K562 (cell line): ENCODE measurements around the gene RASSF7. TPM values are rescaled to one million over a fixed set of nuclear protein-coding genes. Genes with fewer than 3 reads are reported as not detected.

ENCODE experiments used
- BCL6 ChIP-seq: fragments of 250-450 bp; sonication (Bioruptor Pico); IDR thresholded peaks from 2 replicates; pipeline ENCODE4 v1.4.0; 2020
- FOXJ3 ChIP-seq: sonication (generic); formaldehyde crosslinking; IDR thresholded peaks from 2 replicates; pipeline ENCODE4 v1.4.0; 2020; ENCODE audit warnings: mild to moderate bottlenecking, missing genetic modification reagents
- FUS ChIP-seq: fragments of 200-400 bp; formaldehyde crosslinking; optimal IDR thresholded peaks from 2 replicates; pipeline ENCODE3; 2017; ENCODE audit warnings: low read depth, low read length
- GATAD2B ChIP-seq: fragments of 450-650 bp; IDR thresholded peaks from 2 replicates; pipeline ENCODE4 v1.6.1; 2017; ENCODE audit warnings: mild to moderate bottlenecking, borderline replicate concordance
- GTF2A2 ChIP-seq: IDR thresholded peaks from 2 replicates; pipeline ENCODE4 v1.6.1; 2016; ENCODE audit warnings: mild to moderate bottlenecking, missing genetic modification characterization, missing compliant biosample characterization
- ILK ChIP-seq: fragments of 450-650 bp; IDR thresholded peaks from 2 replicates; pipeline ENCODE4 v1.6.1; 2016; ENCODE audit warnings: missing genetic modification characterization, low read depth, mild to moderate bottlenecking, missing compliant biosample characterization, moderate library complexity, borderline replicate concordance
- KDM1A ChIP-seq, 2 experiments: fragments of 450-650 bp; IDR thresholded peaks; 2 replicates each; pipeline ENCODE4 v1.6.1; 2016; ENCODE audit warnings: mild to moderate bottlenecking in 2 of 2
- NR2F6 ChIP-seq: fragments of 450-650 bp; formaldehyde crosslinking; IDR thresholded peaks from 2 replicates; pipeline ENCODE4 v1.4.0; 2020; ENCODE audit warnings: mild to moderate bottlenecking
- PCBP1 ChIP-seq: fragments of 200-400 bp; formaldehyde crosslinking; IDR thresholded peaks from 2 replicates; pipeline ENCODE4 v1.6.1; 2018; ENCODE audit warnings: mild to moderate bottlenecking, low read depth, low read length; ENCODE audit not compliant: poor library complexity, severe bottlenecking
- POLR2AphosphoS2 ChIP-seq: IDR thresholded peaks from 2 replicates; pipeline ENCODE4 v1.6.1; 2012; ENCODE audit warnings: low read length, improper control_type of control experiment
- PTBP1 ChIP-seq: fragments of 200-400 bp; formaldehyde crosslinking; IDR thresholded peaks from 2 replicates; pipeline ENCODE4 v1.6.1; 2017; ENCODE audit warnings: low read depth, low read length
- RHOXF2B ChIP-seq: fragments of 250-450 bp; sonication (Bioruptor Pico); conservative IDR thresholded peaks from 2 replicates; pipeline ENCODE4 v1.5.1; 2021
- SMARCA5 ChIP-seq: fragments of 450-650 bp; IDR thresholded peaks from 2 replicates; pipeline ENCODE4 v1.6.1; 2016
- ZC3H4 ChIP-seq: sonication (generic); formaldehyde crosslinking; IDR thresholded peaks from 2 replicates; pipeline ENCODE4 v1.9.0; 2021; ENCODE audit warnings: missing genetic modification reagents, borderline replicate concordance
- ZNF143 ChIP-seq: sonication (generic); formaldehyde crosslinking; IDR thresholded peaks from 2 replicates; pipeline ENCODE4 v1.9.0; 2022; ENCODE audit warnings: mild to moderate bottlenecking, missing genetic modification reagents
- ZNF507 ChIP-seq: conservative IDR thresholded peaks from 2 replicates; pipeline ENCODE4 v1.6.1; 2017; ENCODE audit warnings: missing genetic modification characterization, missing compliant biosample characterization
- ZNF766 ChIP-seq: fragments of 200-800 bp; sonication (Bioruptor generic); conservative IDR thresholded peaks from 2 replicates; pipeline ENCODE4 v1.6.1; 2016; ENCODE audit warnings: missing genetic modification characterization, missing compliant biosample characterization
- polyA plus RNA-seq, 8 experiments: library from polyadenylated mRNA; depleted of rRNA in 4 of 8; stranded (reverse) in 5 of 8; unstranded in 3 of 8; fragments of >200 nt; fragmentation: Nextera tagmentation in 2 of 8; fragmentation: Illumina TruSeq in 1 of 8; extraction: Ambion mirVana in 2 of 8; extraction: Trizol in 1 of 8; gene quantifications; 2 replicates each; pipeline versions ENCODE4 v1.2.1 to v1.2.3, GENCODE V29; 2011 to 2014; ENCODE audit warnings: inconsistent platforms in 1 of 8, missing spikeins in 1 of 8
- total RNA-seq, 7 experiments: library from RNA; depleted of rRNA in 6 of 7; stranded (reverse); fragments of >200 nt in 6 of 7; fragmentation: Illumina TruSeq in 2 of 7; extraction: Trizol in 2 of 7; gene quantifications; 2 replicates each; pipeline versions ENCODE4 v1.2.1 to v1.2.3, GENCODE V29; 2011 to 2021; ENCODE audit warnings: low replicate concordance in 1 of 7
- TF ChIP-seq, protein P1 (sequence below): fragments of 450-650 bp; formaldehyde crosslinking; IDR thresholded peaks from 2 replicates; pipeline ENCODE4 v1.4.0; 2022; ENCODE audit warnings: missing genetic modification characterization
- TF ChIP-seq, protein P2 (sequence below): sonication (generic); formaldehyde crosslinking; IDR thresholded peaks from 2 replicates; pipeline ENCODE4 v1.5.0; 2020; ENCODE audit warnings: missing genetic modification reagents
- TF ChIP-seq, protein P3 (sequence below): fragments of 250-450 bp; sonication (Bioruptor Pico); IDR thresholded peaks from 2 replicates; pipeline ENCODE4 v1.5.0; 2020; ENCODE audit warnings: mild to moderate bottlenecking, borderline replicate concordance
- TF ChIP-seq, protein P4 (sequence below): fragments of 450-650 bp; IDR thresholded peaks from 2 replicates; pipeline ENCODE4 v1.6.1; 2017; ENCODE audit warnings: antibody characterized with exemption, mild to moderate bottlenecking

RASSF7 gene
- total and polyA plus RNA-seq, 9 of the 15 experiments (the other 6 are each of a cell fraction or from before 2014, with no cell fraction given) = 0.41 to 45.2 (median 18.6) TPM

DNA sequence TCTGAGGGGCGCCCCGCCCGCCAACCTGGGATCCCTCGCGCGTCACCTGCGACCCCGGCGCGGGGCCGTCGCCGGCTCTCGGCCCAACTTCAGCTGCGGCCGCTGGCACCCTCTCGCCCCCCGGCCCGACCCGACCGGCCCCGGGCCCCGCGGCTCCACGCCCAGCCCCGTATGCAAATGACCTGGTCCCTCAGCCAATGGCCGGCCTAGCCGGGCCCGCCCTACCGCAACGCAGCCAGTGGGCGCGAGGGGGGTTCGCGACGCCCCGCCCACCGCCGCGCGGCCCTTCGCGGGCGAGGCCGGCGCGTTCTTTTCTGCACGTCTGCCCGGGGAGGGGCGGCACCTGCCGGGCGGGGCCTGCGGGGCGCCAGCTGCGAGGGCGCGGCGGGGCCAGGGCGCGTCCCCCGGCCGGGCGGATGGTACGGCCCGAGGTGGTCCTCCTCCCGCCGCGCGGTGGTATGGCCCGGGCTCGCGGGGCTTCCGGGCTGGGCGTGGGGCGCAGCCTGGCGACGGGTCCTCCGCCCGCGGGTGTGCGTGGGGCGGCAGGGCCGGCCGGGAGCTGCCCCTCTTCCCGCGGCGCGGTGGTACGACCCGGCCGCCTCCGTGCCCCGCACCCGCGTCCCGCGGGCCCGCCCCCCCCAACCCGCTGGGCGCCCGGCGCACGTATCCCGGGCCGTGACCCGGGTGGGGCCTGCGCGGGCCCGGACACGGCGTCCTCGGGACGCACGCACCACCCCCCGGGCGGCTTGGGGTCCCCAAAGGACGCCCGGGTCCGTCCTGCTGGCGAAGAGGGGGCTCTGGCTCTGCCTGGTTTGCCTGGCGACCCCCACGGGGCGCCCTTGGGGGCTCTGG is 7.8 kb downstream of the RASSF7 start (continued):
- TF ChIP-seq, protein P1, sequence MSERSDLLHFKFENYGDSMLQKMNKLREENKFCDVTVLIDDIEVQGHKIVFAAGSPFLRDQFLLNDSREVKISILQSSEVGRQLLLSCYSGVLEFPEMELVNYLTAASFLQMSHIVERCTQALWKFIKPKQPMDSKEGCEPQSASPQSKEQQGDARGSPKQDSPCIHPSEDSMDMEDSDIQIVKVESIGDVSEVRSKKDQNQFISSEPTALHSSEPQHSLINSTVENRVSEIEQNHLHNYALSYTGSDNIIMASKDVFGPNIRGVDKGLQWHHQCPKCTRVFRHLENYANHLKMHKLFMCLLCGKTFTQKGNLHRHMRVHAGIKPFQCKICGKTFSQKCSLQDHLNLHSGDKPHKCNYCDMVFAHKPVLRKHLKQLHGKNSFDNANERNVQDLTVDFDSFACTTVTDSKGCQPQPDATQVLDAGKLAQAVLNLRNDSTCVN (CRISPR knock-in tag) = no peak
- TF ChIP-seq ZC3H4 (CRISPR knock-in tag) (no peak), FUS (no peak), PCBP1 (peak; percentile 36), RHOXF2B (no peak), FOXJ3 (CRISPR knock-in tag) (no peak), BCL6 (CRISPR knock-in tag) (no peak), GTF2A2 (tag) (no peak), GATAD2B (peak; percentile 98), ZNF507 (tag) (no peak), KDM1A (IDR thresholded peaks at IDR 0.05) (no peak), NR2F6 (CRISPR knock-in tag) (no peak), POLR2AphosphoS2 (no peak), ILK (tag) (no peak), ZNF766 (CRISPR knock-in tag) (no peak), SMARCA5 (no peak), ZNF143 (no peak), PTBP1 (no peak)
- TF ChIP-seq, protein P2, sequence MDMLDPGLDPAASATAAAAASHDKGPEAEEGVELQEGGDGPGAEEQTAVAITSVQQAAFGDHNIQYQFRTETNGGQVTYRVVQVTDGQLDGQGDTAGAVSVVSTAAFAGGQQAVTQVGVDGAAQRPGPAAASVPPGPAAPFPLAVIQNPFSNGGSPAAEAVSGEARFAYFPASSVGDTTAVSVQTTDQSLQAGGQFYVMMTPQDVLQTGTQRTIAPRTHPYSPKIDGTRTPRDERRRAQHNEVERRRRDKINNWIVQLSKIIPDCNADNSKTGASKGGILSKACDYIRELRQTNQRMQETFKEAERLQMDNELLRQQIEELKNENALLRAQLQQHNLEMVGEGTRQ (CRISPR knock-in tag) = no peak
- TF ChIP-seq, protein P3, sequence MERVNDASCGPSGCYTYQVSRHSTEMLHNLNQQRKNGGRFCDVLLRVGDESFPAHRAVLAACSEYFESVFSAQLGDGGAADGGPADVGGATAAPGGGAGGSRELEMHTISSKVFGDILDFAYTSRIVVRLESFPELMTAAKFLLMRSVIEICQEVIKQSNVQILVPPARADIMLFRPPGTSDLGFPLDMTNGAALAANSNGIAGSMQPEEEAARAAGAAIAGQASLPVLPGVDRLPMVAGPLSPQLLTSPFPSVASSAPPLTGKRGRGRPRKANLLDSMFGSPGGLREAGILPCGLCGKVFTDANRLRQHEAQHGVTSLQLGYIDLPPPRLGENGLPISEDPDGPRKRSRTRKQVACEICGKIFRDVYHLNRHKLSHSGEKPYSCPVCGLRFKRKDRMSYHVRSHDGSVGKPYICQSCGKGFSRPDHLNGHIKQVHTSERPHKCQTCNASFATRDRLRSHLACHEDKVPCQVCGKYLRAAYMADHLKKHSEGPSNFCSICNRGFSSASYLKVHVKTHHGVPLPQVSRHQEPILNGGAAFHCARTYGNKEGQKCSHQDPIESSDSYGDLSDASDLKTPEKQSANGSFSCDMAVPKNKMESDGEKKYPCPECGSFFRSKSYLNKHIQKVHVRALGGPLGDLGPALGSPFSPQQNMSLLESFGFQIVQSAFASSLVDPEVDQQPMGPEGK (CRISPR knock-in tag) = no peak
- TF ChIP-seq, protein P4, sequence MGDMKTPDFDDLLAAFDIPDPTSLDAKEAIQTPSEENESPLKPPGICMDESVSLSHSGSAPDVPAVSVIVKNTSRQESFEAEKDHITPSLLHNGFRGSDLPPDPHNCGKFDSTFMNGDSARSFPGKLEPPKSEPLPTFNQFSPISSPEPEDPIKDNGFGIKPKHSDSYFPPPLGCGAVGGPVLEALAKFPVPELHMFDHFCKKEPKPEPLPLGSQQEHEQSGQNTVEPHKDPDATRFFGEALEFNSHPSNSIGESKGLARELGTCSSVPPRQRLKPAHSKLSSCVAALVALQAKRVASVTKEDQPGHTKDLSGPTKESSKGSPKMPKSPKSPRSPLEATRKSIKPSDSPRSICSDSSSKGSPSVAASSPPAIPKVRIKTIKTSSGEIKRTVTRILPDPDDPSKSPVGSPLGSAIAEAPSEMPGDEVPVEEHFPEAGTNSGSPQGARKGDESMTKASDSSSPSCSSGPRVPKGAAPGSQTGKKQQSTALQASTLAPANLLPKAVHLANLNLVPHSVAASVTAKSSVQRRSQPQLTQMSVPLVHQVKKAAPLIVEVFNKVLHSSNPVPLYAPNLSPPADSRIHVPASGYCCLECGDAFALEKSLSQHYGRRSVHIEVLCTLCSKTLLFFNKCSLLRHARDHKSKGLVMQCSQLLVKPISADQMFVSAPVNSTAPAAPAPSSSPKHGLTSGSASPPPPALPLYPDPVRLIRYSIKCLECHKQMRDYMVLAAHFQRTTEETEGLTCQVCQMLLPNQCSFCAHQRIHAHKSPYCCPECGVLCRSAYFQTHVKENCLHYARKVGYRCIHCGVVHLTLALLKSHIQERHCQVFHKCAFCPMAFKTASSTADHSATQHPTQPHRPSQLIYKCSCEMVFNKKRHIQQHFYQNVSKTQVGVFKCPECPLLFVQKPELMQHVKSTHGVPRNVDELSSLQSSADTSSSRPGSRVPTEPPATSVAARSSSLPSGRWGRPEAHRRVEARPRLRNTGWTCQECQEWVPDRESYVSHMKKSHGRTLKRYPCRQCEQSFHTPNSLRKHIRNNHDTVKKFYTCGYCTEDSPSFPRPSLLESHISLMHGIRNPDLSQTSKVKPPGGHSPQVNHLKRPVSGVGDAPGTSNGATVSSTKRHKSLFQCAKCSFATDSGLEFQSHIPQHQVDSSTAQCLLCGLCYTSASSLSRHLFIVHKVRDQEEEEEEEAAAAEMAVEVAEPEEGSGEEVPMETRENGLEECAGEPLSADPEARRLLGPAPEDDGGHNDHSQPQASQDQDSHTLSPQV = no peak; the same call in 1 of the 2 replicates
